Stimulated activated CD4-positive, alpha-beta T cell treated with anti-CD3 and anti-CD28 coated beads, Interleukin-1b, Interleukin-23, amount 100 ng/mL, for 4 hours (primary cell): ENCODE results near the gene MAGI1.

Source experiments
- DNase-seq, 2 donors: peaks; one replicate each; pipeline ENCODE4 v3.0.0-alpha.2; 2020; ENCODE audit warnings: low read depth in 2 of 2

MAGI1 gene

DNA sequence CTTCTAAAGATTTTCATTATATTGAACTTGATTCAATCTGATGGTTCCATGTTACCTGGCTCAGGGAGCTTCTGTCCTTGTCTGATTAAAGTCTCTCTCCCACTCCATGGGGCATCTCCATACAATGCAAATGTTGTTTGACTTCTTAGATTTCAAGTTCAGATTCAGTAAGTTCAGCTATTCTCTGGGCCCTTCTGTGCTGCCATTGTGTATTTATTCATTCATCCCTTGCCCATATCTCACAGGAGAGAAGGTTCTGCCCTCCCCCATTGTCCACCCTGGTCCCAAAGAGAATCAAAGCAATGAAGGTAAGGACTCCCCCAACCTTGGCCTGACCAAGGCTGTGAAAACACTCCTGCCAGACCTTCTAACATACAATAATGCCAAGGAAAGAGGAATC lies 669.9 kb downstream of the MAGI1 start:
- no peak for DNase-seq

DNA sequence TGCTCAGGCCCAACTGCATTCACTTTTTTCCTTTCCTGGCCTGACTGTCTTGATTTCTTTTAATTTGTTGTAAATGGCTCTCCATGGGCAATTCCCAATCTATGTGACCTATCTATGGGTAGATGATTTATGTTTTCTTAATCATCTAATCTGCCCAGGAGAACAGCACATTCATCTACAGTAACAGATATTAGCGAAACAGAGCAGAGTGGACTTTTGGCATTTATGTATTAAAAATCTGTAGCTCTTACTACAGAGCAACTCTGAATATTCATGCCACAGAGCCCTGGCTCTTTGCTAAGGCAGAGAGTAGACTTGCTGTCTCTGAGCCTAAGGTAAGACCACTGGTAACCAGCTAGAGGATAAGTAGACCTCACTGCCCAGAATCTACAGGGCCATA lies 676.0 kb downstream of the MAGI1 start:
- DNase-seq = no peak

DNA sequence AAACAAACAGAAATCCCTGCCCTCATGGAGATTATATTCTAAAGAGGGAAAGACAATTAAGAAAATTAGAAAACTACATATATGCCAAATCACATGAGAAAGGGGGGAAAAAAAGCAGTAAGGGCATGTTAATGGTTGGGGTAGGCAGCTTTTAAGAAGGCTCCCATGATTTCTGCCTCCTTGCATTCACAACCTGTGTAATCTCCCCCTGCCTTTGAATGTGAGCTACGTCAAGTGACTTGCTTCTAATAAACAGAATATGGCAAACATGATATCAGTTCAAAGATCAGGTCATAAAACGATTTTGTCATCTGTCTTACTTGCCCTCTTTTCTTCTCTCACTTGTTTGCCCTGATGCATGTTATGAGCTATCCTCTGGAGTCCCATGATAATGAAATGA lies 677.3 kb downstream of the MAGI1 start:
- DNase-seq = no peak

DNA sequence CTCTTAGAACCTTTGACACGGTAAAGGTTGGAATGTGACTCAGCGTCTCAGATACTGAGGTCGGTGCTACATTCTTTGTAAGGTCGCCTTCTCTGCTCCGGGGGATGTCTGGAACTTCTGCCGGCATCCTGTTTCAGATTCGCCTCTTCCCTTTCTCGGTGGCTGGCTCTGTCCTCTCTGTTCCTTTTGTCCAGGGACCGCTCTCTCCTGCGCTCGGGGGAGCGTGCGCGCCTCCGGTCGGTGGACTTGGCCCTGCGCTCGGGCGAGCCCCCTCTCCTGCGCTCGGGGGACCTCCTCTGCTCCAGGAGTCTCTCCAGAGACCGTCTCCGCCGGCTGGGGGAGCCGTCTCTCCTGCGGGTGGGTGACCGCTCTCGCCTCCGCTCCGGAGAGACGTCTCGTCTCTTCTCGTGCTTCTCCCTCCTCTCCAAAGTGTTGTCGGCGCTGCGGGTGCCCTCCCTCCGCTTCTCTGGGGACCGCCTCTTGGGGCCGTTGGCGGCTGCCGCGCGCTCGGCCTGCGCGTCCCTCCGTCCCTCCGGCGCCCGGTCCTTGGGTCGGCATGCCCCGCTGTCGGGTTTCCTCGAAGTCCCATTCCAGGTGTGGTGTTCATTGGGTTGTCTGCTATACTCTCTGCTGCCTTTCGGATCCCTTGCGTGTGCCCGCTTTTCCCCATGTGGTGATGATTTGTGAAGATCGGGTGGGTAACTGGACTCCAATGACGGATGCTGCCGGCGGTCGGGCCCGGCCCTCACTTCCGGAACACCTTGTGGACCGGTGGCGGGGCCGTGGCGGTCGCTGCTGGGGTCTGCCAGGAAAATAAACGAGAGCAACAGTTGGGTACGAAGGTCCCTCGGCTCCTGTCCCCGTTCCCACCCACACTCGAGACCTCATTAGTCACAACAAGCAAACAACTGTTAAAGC lies 682.1 kb downstream of the MAGI1 start:
- DNase-seq = no peak

DNA sequence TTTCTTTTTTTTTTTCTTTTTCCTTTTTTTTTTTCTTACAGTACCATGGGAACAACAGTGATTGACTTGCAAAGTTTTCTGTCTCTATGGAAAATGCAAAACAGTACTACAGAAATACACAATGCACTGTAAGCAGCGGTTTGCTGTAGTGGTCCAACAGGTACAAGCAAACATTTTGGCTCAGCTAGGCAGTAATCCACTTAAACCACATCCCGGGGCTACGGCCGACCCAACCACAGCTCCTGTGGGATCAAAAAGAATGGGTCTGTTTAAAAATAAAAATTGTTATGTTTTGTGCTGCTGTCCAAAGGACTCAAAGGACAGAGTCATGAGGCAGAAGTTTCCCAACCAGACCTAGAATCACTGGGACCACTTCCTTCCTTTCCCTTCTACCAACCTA lies 683.8 kb downstream of the MAGI1 start:
- no peak for DNase-seq

DNA sequence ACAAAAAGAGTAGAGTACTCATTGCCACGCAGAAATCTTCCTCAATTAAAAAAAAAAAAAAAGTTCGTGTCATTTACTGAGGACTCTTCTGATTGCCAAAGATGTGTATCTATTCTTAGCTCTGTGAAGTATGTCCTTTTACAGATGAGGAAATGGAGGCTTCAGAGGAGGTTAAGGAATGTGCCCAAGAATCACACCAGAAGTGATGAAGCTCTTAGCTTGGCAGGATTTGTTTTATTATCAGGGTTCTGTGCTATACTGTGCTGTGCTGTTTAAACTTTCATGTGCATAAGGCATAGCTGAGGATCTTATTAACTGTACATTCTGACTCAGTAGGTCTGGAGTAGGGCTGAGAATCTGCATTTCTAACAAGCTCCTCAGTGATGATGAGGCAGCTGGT lies 685.8 kb downstream of the MAGI1 start:
- no peak for DNase-seq

DNA sequence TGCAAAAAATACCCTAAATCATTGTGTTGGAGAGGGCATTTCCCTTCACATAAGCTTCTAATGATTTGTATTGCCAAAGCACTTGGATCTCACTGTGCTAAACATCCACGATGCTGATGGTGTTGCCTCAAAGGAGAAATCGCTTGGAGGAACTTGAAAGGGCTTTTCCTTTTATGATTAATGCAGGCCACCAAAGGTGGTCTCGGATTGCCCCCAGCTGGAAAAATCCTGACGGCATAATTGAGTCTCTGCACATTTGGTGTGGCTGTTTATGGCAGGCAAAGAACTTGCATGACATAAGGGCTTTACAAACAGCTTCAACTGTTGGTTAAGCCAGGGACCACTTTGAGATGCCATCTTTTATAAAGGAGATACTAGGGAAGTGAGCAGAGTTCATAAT lies 687.0 kb downstream of the MAGI1 start:
- no peak for DNase-seq

DNA sequence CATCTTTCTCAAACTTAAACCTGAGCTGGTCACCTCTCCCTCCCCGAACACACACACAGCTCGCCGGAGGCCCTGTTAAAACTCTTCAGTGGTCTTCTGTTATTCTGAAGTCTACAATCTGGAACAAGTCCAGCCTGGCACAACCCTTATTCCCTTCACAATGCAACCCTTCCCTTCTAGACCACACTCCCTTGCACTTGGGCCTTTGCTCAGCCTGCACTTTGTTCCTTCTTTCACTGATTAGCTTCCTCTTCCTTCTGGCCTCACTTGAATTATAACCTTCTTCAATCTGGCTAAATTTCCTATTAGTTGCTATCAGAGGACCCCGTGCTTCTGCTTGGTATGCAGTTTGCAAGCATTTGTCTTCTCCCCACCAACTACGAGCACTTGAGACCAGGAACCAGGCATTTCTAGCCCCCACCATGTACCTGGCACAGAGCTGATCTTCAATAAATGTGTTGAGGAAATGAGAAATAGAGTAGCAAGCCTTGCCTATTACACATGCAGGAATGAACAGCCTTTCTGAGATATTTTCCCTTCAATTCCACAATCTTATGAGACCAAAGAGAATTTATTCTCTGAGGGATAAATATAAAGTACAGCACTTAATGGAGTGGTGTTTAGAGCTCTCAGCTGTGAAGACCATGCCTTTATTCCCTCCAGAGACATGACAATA lies 687.8 kb downstream of the MAGI1 start:
- DNase-seq = no peak

DNA sequence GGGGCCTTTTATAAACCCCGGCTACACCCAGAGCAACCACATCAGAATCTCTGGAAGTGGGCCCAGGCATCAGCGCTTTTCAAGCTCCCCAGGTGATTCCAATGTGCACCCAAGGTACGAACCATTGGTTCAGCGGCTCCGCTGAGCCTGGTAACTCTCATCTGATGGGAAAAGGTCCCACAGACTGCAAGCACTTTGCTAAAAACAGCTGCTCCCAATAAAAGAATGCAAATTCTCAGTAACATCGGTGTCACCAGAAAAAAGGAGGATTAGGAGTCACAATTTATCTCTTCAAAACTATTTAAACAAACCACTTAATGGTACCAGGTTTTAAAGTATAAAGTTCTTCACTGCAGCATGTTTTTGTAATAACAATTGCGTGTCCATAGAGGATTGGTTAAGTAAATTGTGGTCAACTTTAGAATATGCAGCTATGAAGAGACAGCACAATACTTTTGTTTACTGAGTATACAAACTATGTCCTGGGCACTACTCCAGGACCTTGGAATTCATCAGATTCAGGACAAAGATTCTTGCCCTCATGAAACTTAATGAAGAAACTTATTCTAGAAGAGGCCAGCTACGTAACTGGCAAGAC lies 690.2 kb downstream of the MAGI1 start:
- no peak for DNase-seq

DNA sequence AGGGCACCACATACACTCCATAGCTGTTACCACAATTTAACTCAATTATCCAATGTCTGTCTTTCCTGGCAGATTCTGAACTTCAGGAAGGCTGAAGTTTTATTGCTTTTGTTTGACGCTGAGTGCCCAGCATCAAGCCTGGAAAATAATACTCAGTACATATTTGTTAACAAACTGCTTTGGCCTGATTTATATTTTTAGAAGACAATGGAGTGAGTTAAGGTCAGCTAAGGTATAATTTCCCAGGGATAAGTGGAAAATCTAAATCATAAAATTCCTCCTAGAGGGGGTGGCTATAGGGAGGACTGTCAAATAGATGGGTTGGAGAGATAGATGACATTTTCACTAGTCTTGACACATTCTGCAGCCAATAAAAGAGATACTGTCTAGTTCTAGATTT lies 691.6 kb downstream of the MAGI1 start:
- DNase-seq = no peak

DNA sequence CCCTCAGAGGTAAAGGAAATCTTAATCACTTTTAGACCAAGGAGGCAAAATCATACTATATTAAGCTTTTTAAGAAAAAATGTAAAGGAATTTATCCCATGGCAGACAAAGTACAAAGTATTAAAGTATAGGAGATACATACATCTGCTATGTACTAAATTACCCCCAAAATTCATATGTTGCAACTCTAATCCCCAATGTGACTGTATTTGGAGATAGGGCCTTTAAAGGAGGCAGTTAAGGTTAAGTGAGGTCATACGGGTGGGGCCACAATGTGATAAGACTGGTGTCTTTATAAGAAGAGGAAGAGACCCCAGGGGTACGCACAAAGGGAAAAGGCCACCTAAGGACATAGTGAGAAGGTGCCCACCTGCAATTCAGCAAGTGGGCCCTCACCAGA lies 693.9 kb downstream of the MAGI1 start:
- no peak for DNase-seq

DNA sequence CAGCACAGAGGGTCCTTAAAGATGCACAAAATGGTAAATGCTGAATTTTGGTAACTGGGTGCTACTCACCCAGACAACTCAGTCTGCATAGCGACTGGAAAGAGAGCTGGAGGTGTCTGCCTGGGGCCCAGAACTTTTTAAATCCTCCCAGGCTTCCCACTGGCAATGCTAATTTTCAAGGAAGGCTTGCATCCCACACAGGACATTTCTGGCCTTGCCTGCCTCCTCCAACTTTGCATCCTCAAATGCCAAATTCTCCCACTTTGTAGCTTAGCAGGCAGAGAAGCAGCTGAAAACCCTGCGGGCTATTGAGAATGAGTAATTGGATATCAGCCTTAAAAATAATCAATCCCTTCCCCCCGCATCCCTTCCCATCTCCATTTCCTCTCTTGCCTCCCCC lies 694.3 kb downstream of the MAGI1 start:
- no peak for DNase-seq

DNA sequence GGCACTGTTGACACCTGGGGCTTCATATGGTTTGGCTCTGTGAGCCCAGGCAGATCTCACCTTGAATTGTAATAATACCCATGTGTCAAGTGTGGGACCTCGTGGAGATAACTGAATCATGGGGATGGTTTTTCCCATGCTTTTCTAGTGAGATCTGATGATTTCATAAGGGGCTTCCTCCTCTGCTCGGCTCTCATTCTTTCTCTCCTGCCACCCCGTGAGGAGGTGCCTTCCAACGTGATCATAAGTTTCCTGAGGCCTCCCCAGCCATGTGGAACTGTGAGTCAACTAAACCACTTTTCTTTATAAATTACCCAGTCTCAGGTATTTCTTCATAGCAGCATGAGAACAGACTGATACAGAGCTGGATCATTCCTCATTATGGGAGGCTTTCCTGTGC lies 695.0 kb downstream of the MAGI1 start:
- DNase-seq = no peak

DNA sequence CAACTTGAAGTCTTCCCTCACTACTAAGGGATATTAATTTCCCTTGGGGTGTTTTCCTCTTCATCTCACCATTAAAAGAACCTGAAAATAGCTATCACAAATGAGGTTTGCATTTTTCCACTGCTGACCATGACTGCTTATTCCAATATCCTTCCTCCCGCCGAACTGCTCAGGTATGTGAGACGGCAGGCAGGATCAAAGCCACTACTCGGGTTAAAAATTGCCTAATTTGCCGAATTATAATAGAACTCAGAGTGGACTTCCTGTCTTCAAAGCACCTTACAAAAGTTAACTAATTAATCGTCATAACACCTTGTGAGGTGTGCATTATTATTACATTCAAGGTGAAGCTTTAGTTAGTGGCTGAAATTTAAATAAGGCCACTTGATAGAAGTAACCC lies 695.7 kb downstream of the MAGI1 start:
- no peak for DNase-seq

DNA sequence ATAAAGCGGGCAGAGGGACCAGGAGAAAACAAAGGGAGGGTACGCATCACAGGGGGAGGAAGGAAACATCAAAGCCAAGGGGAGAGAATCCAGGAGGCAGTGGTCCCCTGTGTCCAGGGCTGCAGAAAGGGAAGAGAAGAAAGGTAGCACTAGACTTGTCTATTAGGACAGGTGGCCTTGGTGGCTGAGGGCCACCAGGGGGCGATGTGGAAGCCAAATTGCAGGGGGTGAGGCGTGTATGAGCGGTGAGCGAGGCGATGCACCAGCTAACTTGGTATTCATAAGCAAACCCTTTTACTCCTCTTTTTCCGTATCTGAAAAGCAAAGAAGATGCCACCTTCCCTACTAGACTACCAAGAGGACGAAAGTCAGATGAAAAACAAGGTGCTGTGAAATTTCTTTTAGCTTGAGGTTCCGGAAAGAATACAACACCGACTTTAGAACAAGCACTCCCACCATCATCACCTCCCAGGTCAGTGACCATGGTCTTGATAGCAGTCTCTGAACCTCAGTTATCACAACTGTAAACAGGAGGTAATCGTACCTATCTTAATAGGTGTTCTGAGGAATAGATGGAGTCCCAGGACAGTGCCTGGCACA lies 696.5 kb downstream of the MAGI1 start:
- peak in 1 of 2 donors; percentile 4 for DNase-seq

DNA sequence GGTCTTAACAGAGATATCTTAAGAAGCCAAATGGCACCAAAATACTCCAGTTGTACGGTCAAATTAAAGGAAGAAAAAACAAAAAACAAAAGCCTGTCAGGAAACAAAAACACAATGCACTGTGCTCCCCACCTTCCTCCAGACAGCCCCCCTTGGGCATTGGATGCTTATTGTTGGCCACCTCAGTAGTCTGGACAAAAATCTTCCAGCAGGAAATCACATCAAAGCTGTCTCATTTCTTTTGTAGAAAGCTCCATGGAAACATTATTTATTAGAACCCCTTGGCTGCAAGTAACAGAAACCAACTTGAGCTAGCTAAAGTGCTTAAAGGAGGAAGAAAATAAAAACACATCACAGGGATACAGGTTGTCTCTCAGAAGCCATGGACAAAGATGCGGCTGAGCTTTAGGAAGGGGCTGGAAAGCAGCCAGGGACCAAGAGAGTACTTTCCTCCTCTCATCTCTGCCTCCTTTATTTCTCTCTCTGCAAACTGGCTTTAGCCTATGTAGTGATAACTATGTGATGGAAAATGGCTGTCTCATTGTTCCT lies 699.5 kb downstream of the MAGI1 start:
- no peak for DNase-seq

DNA sequence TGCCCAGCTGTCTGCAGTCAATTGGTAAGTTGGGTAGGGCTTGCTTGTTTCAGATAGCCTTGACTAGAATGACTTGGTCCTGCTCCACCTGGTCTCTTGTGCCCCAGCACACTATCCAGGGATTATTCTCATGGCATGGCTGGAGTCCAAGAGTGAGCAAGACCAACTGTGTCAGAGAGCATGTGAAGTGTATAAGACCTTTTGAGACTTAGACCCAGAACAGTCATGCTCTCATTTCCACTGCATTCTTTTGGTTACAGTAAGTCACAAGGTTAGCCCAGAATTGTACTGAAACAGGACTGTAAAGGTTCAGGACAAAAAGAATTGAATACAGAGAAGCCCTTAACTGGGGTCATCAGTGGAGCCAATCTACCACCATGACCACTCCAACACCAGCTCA lies 700.1 kb downstream of the MAGI1 start:
- no peak for DNase-seq

DNA sequence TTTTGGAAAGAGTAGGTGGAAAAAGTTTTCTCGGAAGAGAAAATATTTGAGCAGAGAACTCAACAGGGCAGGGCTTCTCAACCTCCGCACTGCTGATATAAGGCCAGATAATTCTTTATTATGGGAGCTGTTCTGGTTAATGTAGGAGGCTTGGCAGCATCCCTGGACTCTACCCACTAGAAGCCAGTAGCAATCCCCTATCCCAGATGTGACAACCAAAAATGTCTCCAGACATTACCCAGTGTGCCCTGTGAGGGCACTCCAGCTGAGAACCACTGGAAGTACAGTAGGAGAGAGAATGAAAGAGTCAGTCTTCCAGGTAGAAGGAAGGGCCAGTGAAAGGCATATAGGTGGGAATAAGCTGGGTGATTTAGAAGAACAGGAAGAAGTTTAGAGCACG lies 703.1 kb downstream of the MAGI1 start:
- DNase-seq = no peak

DNA sequence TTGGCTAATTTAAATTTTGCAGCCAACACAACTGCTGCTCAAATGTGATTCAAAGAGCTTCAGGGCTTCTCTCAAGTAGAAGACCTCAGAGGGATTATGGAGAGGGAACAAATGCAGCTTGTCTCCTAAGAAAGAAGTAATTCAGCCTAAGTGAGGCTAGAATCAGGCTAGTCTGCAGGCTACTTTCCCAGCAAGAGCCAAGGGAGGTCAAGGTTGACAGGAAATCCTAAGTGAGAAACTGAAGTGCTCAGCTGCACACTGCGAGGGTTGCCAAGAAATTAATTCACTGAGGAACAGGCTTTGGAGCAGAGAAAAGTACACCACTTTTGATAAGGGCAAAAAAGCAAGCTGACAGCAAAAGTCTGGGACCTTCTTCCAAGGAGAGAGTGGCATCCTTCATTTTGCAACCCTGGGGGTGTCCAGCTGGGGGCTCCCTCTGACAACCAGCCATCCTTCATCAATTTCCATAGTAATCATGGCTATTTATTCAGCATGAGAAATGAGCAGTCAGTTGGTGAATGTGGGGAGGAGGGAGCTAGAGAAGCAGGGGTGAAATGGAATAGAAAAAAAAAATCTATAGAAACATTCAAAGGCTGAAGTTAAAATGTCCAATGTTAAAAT lies 704.6 kb downstream of the MAGI1 start:
- DNase-seq = no peak

DNA sequence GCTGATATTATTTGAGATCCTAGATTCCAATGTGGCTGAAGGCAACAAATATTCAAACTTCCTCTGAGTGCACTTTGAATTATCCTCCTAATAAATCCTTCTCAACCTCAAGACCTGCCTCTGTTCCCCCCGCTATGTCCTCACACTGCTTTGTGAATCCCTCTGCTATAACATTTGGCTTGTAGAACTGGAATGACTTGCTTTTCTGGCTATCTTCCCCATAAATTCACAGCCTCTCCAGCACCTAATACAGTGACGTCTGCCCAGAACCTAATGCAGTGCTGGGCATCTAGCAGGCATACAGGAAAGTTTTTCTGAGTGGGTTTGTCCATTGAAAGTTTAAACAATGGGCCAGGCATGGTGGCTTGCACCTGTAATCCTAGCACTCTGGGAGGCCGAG lies 707.0 kb downstream of the MAGI1 start:
- DNase-seq = no peak

DNA sequence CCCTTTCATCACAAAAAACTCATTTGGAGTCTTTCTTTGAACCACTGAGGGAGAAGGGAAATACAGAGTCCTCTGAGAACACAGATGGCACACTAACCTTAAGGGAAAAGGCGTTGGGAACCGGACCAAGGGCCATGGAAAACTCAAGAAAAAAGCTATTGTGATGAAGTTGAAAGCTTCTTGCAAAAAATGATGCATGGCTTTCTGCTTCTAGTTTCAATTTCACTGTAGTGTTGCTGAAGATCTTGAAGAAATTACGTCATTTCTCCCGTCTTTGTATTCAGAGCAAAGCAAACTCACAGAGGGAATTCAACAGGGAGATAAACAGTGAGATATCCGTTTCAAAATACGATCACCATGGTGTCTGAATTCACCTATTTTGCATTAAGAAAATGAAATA lies 708.6 kb downstream of the MAGI1 start:
- no peak for DNase-seq

DNA sequence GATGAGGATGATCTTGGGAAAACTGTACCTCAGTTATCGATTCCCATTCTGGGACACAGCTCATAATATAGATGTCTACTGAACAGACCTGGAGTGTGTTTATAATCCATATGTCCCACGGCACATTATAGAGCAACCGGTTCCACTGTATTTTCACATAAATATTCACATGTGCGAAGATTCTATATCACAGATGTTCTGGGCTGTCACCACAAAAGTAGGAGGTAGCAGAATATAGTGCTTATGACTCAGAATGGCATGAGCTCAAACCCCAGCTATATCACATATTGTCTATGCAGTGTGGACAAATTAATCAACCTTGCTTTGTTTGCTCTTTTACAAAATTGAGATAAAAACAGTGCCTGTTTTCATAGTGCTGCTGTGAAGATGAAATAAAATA lies 710.6 kb downstream of the MAGI1 start:
- DNase-seq = no peak
